H9 (cell line): ENCODE measurements around the gene BACE2. TPM values are rescaled to one million over a fixed set of nuclear protein-coding genes. Genes with fewer than 3 reads are reported as not detected.

Experiments
- DNase-seq: peaks from one replicate; pipeline ENCODE4 v3.0.0-alpha.2; 2017
- H2AFZ ChIP-seq: one replicate; pipeline ENCODE4 v1.6.1; 2013; ENCODE audit warnings: mild to moderate bottlenecking, low read length, control low read depth, moderate library complexity
- H2AK5ac ChIP-seq: 2 replicates; pipeline ENCODE4 v1.6.1; 2013; ENCODE audit warnings: low read length, control low read depth, mixed read lengths; ENCODE audit not compliant: insufficient read length
- H2BK120ac ChIP-seq: one replicate; pipeline ENCODE4 v1.6.1; 2013; ENCODE audit warnings: low read depth, mild to moderate bottlenecking, low read length, control low read depth, inconsistent platforms; ENCODE audit not compliant: poor library complexity, severe bottlenecking
- H2BK12ac ChIP-seq: 2 replicates; pipeline ENCODE4 v1.6.1; 2013; ENCODE audit warnings: low read length, control low read depth, mixed read lengths, low read depth; ENCODE audit not compliant: insufficient read length
- H2BK15ac ChIP-seq: 2 replicates; pipeline ENCODE4 v1.6.1; 2013; ENCODE audit warnings: low read depth, low read length, control low read depth
- H2BK20ac ChIP-seq: one replicate; pipeline ENCODE4 v1.6.1; 2013; ENCODE audit warnings: low read depth, mild to moderate bottlenecking, low read length, control low read depth, inconsistent platforms; ENCODE audit not compliant: poor library complexity, severe bottlenecking
- H2BK5ac ChIP-seq: 2 replicates; pipeline ENCODE4 v1.6.1; 2013; ENCODE audit warnings: low read length, control low read depth, mixed read lengths; ENCODE audit not compliant: insufficient read length
- H3K14ac ChIP-seq: 2 replicates; pipeline ENCODE4 v1.6.1; 2013; ENCODE audit warnings: low read length, control low read depth; ENCODE audit not compliant: insufficient read depth
- H3K18ac ChIP-seq: 2 replicates; pipeline ENCODE4 v1.6.1; 2013; ENCODE audit warnings: low read depth, mild to moderate bottlenecking, mixed read lengths, low read length, control low read depth; ENCODE audit not compliant: insufficient read length
- H3K23ac ChIP-seq: 2 replicates; pipeline ENCODE4 v1.6.1; 2013; ENCODE audit warnings: low read length, control low read depth, mixed read lengths, low read depth; ENCODE audit not compliant: insufficient read length
- H3K23me2 ChIP-seq: 2 replicates; pipeline ENCODE4 v1.6.1; 2013; ENCODE audit warnings: low read depth, mild to moderate bottlenecking, mixed read lengths, low read length, control low read depth; ENCODE audit not compliant: insufficient read length, poor library complexity, severe bottlenecking
- H3K27ac ChIP-seq: 2 replicates; pipeline ENCODE4 v1.5.1; 2013; ENCODE audit warnings: low read length, control low read depth, mixed read lengths, low read depth; ENCODE audit not compliant: insufficient read length
- H3K27me3 ChIP-seq: 2 replicates; pipeline ENCODE4 v1.6.1; 2013; ENCODE audit warnings: low read length, control low read depth, inconsistent platforms; ENCODE audit not compliant: insufficient read depth
- H3K4ac ChIP-seq: 2 replicates; pipeline ENCODE4 v1.6.1; 2013; ENCODE audit warnings: low read depth, mild to moderate bottlenecking, control low read depth, inconsistent platforms, low read length, moderate library complexity
- H3K4me1 ChIP-seq: 2 replicates; pipeline ENCODE4 v1.6.1; 2013; ENCODE audit warnings: low read length, control low read depth, inconsistent platforms; ENCODE audit not compliant: insufficient read depth
- H3K4me2 ChIP-seq: 2 replicates; pipeline ENCODE4 v1.6.1; 2013; ENCODE audit warnings: low read length, control low read depth, mixed read lengths; ENCODE audit not compliant: insufficient read length, insufficient read depth
- H3K56ac ChIP-seq: 2 replicates; pipeline ENCODE4 v1.6.1; 2013; ENCODE audit warnings: low read depth, mild to moderate bottlenecking, mixed read lengths, low read length, control low read depth; ENCODE audit not compliant: insufficient read length
- H3K79me1 ChIP-seq: 2 replicates; pipeline ENCODE4 v1.6.1; 2013; ENCODE audit warnings: low read depth, mild to moderate bottlenecking, moderate library complexity, low read length, control low read depth, inconsistent platforms; ENCODE audit not compliant: insufficient read depth, poor library complexity, severe bottlenecking
- H3K79me2 ChIP-seq: 2 replicates; pipeline ENCODE4 v1.6.1; 2013; ENCODE audit warnings: low read length, control low read depth, inconsistent platforms; ENCODE audit not compliant: insufficient read depth
- H3K9ac ChIP-seq: 2 replicates; pipeline ENCODE4 v1.6.1; 2013; ENCODE audit warnings: low read length, control low read depth, mixed read lengths; ENCODE audit not compliant: insufficient read length; ENCODE audit errors: extremely low read depth
- H3K9me3 ChIP-seq: one replicate; pipeline ENCODE4 v1.6.1; 2013; ENCODE audit warnings: low read depth, low read length, inconsistent platforms; ENCODE audit not compliant: control insufficient read depth
- H3T11ph ChIP-seq: one replicate; pipeline ENCODE4 v1.6.1; 2013; ENCODE audit warnings: mild to moderate bottlenecking, low read length, control low read depth, inconsistent platforms
- H4K20me1 ChIP-seq: one replicate; pipeline ENCODE4 v1.6.1; 2013; ENCODE audit not compliant: control insufficient read depth, insufficient read length, insufficient read depth
- H4K5ac ChIP-seq: 2 replicates; pipeline ENCODE4 v1.6.1; 2013; ENCODE audit warnings: low read depth, mild to moderate bottlenecking, mixed read lengths, low read length, control low read depth; ENCODE audit not compliant: insufficient read length
- H4K8ac ChIP-seq: replicated peaks from 2 replicates; pipeline ENCODE4 v1.6.1; 2013; ENCODE audit warnings: low read length, control low read depth, mixed read lengths, low read depth; ENCODE audit not compliant: insufficient read length
- H4K91ac ChIP-seq: 2 replicates; pipeline ENCODE4 v1.6.1; 2013; ENCODE audit warnings: low read depth, mild to moderate bottlenecking, moderate library complexity, mixed read lengths, low read length, control low read depth; ENCODE audit not compliant: insufficient read length
- H3K27ac Mint-ChIP-seq, 3 experiments: 2 replicates in 2 of 3; 3 replicates in 1 of 3; pipeline ENCODE4 v1.8.0; 2020 to 2021; ENCODE audit warnings: mixed read lengths in 3 of 3, mild to moderate bottlenecking in 1 of 3, moderate library complexity in 1 of 3
- H3K27me3 Mint-ChIP-seq: 2 replicates; pipeline ENCODE4 v1.8.0; 2021; ENCODE audit warnings: low read depth, mild to moderate bottlenecking, moderate library complexity, mixed read lengths
- H3K36me3 Mint-ChIP-seq, 3 experiments: 2 replicates in 2 of 3; 3 replicates in 1 of 3; pipeline ENCODE4 v1.8.0; 2020 to 2021; ENCODE audit warnings: low read depth in 3 of 3, mixed read lengths in 3 of 3; ENCODE audit not compliant: insufficient read depth in 1 of 3
- H3K4me1 Mint-ChIP-seq, 2 experiments: 2 replicates each; pipeline ENCODE4 v1.8.0; 2020; ENCODE audit warnings: mixed read lengths in 2 of 2
- H3K4me3 Mint-ChIP-seq, 2 experiments: 2 replicates in 1 of 2; 3 replicates in 1 of 2; pipeline ENCODE4 v1.8.0; 2020 to 2021; ENCODE audit warnings: mild to moderate bottlenecking in 2 of 2, mixed read lengths in 2 of 2, moderate library complexity in 1 of 2
- H3K9me3 Mint-ChIP-seq, 2 experiments: 2 replicates in 1 of 2; 3 replicates in 1 of 2; pipeline ENCODE4 v1.8.0; 2020; ENCODE audit warnings: mild to moderate bottlenecking in 2 of 2, mixed read lengths in 2 of 2, moderate library complexity in 1 of 2
- CTCF ChIP-seq: fragments of 200-600 bp; sonication (generic); conservative IDR thresholded peaks from 3 replicates; pipeline ENCODE4 v1.8.0; 2021; ENCODE audit warnings: antibody characterized with exemption, mild to moderate bottlenecking
- WGBS: extraction: QIAGEN DNeasy Blood & Tissue Kit; methylation state at CpG from one replicate; pipeline ENCODE4 v1.1.7; 2013; ENCODE audit warnings: missing lambda C conversion rate, low lambda C conversion rate, mixed read lengths; ENCODE audit not compliant: insufficient read length; ENCODE audit errors: extremely low coverage; 5-methylcytosine and 5-hydroxymethylcytosine counted together
- total RNA-seq: library from RNA; stranded (reverse); gene quantifications from 2 replicates; pipeline ENCODE4 v1.2.1, GENCODE V29; 2021

Gene BACE2
- total RNA-seq, 1 experiment from 2014 or later = 8.0 TPM

DNA sequence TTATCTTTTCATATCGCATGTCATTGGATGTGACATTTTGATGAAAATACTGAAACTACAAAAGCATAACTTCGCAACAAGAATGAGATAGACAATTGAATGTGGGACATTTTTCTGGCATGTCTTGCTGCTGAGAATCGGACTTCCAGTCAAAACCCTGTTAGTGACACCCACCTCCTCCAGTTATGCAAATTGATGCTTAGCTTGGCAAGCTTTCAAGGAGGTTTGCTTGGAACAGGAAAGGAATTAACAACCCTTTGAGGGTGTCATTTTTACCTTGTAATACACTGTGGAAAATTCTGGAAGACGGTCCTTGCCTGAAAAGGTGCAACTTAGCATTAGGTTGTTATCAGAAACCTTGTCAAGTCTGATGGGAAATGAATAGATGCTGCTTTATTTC, 109.9 kb downstream of the BACE2 start:
- Histone ChIP-seq H3K23me2 (no peaks in the 10 kb centered on the region), H3T11ph (no peak overlapping the region), H4K91ac (no peak overlapping the region), H4K8ac (no peak overlapping the region), H2BK120ac (no peak overlapping the region), H3K79me1 (no peaks in the 10 kb centered on the region), H3K9ac (no peak overlapping the region), H3K79me2 (no peaks in the 10 kb centered on the region), H3K56ac (no peak overlapping the region), H3K27ac (no peak overlapping the region), H2BK5ac (no peak overlapping the region), H2AK5ac (no peak overlapping the region), H4K20me1 (no peaks in the 10 kb centered on the region), H2AFZ (no peak overlapping the region), H3K9me3 (no peaks in the 10 kb centered on the region), H3K4me1 (no peaks in the 10 kb centered on the region), H3K18ac (no peak overlapping the region), H4K5ac (no peak overlapping the region), H3K27me3 (no peaks in the 10 kb centered on the region), H2BK20ac (no peak overlapping the region), H2BK12ac (no peak overlapping the region), H3K23ac (no peak overlapping the region), H3K14ac (no peak overlapping the region), H3K4me2 (no peak overlapping the region), H3K4ac (no peak overlapping the region), H2BK15ac (no peak overlapping the region)
- no CpG with 5 or more reads among the region's 4 CpGs for WGBS
- TF ChIP-seq CTCF = no peak
- Mint-ChIP-seq H3K4me1 (peaks cover 30 to 41% of the 10 kb centered on the region in 2 experiments), H3K4me3 (no peak overlapping the region), H3K9me3 (peaks cover 3 to 9% of the 10 kb centered on the region in 2 experiments), H3K36me3 (peaks cover 5 to 13% (median 11%) of the 10 kb centered on the region in 3 experiments), H3K27ac (no peak overlapping the region), H3K27me3 (peaks cover 4% of the 10 kb centered on the region)
- no peak for DNase-seq
